Activated T-cell treated with anti-CD3 and anti-CD28 coated beads for 1 hour (primary cell): ENCODE measurements around the gene CCDC86.

Experiments used
- DNase-seq: peaks from one replicate; pipeline ENCODE4 v3.0.0-alpha.2; 2020; ENCODE audit warnings: low read depth

Gene CCDC86

DNA sequence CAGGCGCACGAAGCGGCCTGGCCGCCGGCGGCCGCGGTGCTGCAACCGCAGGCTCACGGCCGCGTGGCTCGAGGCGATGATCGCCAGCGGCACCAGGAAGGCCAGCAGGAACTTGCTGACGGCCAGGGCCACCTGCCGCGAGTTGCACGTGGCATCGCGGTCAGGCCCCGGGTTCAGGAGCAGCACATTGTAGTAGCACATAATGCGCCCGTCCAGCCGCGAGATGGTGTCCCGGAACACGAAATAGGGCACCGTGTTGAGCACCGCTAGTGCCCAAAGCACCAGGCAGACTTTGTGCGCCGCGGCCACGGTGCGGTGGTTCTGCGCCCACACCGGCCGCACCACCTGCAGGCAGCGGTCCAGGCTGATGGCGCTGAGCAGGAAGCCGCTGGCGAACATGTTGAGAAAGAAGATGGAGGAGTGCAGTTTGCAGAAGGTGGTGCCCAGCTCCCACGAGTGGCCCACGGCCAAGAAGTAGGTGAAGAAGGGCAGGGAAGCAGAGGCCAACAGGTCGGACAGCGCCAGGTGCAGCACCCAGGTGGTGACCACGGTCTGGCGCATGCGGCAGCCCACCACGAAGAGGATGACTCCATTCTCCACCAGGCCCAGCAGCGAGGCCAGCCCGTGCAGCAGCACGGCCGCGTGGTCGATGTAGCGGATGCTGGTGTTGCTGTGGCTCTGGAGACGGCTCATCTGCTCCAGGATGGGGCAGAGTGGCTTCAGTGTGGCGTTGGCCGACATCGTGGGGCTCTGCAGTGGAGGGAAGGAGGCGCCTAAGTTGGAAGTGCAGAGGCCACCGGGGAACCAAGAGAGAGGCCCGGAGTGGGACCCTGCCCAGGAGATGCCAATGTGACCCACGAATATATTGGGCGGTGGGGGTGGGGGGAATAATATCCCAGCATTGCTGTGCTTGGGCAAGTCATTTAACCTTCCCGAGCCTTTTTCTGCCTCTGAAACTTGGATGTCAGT, 11.4 kb downstream of the CCDC86 start:
- no peak for DNase-seq

DNA sequence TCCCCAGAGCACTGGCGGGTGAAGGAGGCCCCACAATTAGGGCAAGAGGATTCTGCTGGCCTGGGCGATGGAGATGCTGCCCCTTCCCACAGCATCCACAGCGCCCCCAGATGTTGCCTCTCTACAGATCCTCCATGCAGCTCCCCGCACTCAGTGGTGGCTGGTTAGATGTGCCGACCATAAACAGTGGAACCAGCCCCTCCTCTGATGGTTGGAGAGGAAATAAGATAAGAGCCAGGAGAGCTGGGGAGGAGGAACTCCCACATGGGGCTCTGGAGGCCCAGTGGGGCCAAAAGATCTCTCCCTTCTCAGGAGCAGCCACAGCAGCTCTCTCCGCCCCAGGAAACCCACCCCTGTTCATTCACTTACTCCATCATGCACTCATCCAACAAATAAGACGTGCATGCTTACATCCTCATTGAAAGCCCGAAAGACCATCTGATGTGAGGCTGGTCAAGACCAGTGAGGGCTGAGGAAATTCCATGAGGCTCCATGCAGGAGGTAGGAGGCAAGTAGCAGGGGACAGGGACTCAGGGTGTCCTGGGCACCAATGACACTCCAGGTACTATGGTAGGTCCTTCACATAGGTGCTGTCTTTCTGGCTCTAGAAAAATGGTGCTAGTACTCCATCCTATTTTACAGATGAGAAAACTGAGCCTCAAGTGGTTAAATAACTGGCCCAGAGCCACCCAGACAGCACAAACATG, 12.4 kb downstream of the CCDC86 start:
- no peak for DNase-seq

DNA sequence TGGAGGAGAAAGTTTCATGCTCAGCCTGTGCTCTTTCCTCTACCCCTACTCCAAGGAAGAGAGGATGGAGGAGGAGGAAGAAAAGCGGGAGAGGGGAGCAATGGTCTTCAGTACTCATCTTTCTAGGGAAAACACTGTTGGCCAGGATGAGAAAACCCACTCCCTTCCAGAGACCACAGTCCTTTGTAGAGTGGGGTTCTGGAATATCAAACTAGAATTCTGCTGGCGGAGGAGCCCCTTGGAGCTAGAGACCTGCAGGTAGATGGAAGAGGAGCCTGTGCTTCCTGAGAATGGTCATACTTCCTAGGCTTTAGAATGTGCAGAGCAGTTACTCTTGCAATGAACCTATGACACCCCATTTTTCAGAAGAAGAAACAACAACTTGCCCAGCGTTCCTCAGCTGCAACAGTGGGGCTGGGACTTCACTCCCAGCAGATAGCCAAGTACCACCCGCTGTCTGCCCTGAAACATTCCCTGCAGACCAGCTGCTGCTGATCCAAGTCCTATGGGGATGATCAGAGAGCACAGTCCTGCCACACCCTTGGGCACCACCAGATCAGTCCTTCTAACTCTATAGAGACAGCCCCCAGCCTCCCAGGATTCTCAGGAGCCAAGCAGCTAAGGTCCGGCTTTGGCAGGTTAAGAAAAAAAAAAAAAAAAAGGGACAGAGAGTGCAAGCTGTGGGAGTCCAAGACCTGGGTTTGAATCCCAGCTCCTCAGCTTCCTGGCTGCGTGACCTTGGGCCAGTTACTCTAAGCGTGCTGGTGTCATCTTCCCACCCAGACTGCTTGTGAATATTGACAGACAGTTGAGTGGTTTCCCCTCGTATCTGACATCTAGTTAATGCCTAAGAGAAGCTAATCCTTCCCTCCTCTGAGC, 13.2 kb downstream of the CCDC86 start:
- DNase-seq: no peak

DNA sequence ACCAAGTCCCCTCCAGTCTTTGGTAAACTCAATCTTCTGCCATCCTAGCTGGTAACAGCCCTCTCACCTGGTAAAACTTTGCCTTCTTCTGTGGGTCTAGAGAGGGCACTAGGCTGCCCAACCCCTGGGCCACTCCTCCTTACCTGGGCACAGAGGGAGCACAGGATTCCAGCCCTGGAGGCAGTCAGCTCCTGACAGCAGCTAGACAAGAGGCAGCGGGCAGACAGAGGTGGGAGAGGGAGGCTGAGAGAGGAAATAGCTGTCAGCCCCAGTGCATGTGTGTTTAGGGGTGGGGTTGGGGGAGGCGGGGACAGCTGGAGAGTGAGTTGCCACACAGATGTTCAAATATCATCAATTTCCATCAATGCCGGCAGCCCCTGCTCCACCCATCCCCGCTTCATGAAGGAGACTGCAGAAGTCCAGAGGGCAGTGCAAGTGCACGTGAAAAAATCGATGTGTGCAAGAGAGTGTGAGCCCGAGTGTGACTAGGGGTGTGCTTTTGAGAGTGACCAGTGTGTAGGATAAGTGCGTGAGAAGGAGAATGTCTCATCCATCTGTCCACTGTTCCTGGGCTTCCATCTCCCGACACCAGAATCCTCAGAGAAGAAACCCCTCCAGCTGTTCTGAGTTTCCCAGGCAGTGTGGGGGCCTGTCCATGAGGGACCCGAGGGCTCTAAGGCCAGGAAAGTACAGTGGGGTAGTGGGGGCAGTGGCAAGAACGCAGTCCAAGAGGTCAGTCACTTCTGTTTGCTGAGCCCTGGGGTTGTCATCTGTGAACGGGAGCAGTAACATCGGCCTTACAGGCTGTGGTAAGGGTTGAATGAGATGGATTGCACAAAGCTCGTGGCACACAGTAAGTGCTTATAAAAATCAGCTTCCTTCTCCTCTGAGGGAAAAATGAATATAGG, 14.1 kb downstream of the CCDC86 start, which contains the start of gene PTGDR2:
Gene PTGDR2 (minus strand): TSS at position 225 of the 908 bp plus-strand sequence. CDS start 2,228 bp downstream, outside the sequence.
- no peak for DNase-seq

DNA sequence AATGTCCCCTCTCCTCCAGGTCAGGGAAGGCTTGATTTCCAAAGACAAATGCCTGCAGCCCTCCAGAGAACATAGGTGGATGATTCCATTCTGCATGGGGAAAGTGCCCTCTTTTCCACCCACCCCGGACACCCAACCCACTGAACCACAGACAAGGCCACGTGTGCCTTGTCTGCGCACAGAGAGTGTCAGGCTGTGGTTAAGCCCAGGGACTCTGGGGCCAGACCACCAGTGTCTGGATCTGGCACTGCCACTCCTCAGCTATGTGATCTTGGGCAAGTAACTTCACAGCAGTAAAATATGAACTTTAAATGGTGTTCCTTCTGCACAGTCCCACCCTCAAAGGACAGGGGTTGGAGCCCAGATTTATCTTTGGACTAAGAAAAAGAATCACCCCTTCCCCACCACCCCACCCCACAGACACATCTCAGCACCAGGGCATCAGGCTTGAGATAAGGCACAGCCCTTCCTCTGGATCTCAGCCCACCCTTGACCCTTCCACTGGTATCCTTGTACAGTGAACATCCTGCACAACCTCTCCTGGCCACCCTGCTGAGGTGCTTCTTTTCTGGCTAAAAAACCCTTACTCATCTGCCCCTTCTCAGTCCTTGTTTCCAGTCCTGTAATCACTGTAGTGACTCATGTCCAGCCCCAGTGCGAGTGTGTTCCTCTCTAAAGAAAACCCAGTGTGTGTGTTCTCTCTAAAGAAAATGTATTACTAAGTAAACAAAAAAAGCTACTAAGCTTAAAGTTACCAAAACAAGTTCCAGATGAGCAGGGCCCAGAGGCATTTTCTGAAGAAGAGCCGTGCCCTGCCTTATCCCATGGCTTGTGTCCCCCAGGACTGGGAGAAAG, 15.7 kb downstream of the CCDC86 start:
- no peak for DNase-seq

DNA sequence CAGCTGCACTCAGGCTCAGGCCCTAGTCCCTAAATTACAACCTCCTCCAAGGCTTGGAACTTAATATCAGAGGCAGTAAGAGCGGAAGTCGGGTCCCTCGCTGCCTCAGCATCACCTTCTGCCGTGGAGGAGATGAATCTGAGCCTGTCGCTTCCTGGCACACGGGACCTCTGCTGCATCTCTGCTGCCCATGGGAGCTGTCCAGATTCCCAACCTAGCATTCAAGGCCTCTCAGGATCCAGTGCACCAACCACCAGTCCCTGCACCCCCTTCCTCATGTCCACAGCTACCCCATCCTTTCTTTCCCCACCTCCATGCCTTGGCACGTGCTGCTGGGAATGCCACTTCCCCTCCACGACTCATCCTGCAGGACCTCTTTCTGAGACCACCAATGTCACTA, 16.3 kb downstream of the CCDC86 start:
- no peak for DNase-seq

DNA sequence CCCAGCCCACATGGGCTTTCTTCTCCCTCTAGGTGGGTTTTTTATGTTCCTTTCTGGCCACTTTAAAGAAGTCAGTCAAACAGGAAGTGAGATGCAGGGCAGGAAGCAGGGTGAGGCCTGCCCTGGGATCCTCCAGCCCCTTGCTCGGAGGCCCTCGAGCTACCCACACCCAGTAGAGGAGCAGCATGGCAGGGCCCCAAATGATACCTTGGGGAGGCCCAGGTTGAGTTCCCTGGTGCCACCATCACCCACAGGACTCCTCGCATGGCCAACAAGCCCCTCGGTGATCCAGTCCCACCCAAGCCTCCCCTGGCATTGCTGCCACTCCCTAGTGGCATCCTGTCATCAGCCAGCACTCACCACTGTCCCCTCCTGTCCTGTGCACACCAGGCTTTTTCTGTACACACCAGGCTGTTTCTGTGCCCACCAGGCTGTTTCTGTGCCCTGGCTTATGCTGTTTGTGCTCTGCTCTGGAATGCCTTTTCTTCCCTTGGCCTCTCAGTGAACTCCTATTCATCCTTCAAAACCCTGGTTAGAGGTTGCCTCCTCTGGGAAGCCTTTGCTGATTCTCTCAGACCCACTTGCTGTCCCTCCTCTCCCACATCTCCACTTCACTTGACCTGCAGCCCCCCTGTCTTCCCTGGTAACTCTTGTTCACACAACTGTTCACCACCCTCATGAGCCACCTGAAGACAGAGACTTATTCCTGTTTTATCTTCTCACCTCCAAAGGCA, 17.0 kb downstream of the CCDC86 start:
- DNase-seq: no peak

DNA sequence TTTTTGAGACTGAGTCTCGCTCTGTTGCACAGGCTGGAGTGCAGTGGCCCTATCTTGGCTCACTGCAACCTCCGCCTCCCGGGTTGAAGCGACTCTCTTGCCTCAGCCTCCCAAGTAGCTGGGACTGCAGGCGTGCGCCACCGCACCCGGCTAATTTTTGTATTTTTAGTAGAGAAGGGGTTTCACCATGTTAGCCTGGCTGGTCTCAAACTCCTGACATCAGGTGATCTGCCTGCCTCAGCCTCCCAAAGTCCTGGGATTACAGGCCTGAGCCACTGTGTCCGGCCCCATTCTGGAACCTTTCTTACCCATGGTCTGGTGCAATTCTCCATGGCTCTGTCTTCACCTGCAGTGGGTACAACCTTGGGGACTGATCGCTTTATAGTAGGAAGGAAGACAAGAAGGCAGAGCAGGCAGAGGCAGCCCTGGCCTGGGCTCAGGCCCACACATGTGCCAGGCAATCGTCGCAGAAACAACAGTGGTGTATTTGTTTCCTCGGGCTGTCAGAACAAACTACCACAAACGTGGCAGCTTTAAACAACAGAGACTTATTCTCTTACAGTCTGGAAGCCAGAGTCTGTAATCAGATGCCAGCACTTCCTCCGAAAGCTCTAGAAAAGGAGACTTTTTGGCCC, 17.8 kb downstream of the CCDC86 start:
- no peak for DNase-seq

DNA sequence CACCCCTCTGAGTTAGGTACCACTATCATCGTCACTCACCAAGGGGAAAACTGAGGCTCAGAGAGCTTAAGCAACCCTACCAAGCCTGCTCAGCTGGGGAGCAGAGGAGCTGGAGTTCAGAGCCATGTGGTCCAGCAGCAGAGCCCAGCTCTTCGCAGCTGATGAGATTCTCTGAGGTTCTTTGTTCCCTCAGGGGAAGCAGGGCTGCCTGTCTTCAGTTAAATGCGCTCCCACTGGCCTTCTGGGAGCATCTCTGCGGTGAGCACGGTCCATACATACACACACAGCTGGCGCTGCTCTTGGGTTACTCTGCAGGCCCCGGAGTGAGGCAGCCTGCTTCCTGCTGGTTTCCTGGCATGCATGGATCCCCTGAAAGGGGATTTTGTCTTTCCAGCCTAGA, 19.0 kb downstream of the CCDC86 start:
- DNase-seq: no peak

DNA sequence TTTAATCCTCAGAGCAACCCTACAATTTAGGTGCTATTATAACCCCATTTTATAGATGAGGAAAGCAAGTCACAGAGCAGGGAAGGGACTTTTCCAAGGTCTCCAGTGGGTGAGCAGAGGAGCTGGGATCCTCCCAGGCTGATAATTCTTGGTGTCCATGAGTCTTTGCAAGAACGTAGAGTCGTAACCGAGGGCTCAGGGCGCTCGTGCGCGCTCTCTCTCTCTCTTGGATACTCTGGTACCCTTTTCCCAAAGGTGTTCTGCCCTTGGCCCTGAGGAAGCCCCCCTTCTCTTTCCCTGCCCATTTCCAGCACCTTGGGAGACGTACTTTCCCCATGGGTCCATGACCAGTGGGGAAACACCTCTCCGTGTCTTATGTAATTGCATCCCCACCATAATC, 20.3 kb downstream of the CCDC86 start:
- DNase-seq: no peak

DNA sequence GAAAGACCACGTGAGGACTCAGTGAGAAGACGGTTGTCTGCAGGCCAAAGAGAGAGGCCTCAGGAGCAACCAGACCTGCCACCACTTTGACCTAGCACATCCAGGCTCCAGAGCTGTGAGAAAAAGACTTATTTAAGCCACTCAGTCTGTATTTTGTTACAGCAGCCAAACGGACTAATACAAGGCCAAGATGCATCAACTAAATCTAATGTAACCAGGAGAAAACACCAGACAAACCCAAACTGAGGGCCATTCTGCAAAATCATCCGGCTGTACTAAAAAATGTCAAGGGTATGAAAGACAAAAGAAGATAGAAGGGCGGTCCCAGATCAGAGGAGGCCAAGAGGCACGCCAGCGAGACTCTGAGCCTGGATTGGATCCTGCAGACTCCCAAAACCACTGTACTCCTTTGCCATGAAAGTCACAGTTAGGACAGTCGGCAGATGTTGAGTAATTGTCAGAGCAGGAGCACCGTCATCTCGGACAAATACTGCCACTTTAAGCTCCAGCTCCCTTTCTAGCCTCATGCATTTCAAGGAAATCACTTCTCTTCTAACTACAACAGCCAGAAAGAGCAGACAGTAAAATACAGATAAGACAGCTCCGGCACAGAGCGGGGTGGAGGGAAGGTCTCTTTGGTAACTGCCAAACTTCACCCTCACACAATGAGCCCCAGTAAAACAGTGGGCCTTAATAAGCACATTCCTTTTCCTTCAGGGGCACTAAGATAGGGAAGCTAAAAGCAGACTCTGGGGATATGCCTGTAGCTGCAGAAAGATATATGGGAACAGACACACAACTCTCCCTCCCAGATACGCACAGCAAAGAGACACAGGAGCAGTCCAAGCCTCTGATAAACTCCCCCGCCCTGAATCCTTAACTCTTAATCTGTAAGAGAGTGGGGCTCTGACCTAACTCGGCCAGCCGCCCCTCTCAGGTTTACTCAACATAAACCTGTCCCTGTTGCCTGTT, 21.9 kb downstream of the CCDC86 start:
- no peak for DNase-seq

DNA sequence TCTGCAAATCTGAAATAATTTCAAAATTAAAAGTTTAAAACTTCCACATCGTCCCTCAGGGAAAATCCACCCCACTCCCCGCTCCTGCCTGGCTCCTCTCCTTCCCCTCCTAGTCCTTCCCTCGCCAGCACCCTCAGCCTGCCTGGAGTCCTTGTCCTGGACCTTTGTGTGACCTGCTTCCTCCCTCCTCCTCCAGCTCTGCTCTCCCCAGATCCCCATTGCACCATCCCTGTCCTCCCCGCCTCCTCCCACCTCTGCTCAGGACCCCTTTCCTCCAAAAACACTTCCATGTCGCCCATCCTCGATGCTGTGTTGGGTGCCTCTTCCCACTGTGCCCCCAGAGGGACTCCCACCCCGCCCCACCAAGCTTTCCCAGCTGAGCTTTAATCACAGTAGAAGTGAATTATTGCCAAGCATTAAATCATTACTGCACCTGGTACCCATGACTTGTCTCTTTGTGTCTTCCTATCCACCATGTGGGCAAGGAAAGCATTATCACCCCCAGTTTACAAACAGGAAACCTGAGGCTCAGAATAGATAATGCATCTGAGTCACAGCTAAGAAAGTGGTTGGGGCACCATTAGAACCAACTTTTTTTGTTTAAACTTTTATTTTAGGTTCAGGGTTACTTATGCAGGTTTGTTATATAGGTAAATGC, 23.1 kb downstream of the CCDC86 start:
- DNase-seq: no peak

DNA sequence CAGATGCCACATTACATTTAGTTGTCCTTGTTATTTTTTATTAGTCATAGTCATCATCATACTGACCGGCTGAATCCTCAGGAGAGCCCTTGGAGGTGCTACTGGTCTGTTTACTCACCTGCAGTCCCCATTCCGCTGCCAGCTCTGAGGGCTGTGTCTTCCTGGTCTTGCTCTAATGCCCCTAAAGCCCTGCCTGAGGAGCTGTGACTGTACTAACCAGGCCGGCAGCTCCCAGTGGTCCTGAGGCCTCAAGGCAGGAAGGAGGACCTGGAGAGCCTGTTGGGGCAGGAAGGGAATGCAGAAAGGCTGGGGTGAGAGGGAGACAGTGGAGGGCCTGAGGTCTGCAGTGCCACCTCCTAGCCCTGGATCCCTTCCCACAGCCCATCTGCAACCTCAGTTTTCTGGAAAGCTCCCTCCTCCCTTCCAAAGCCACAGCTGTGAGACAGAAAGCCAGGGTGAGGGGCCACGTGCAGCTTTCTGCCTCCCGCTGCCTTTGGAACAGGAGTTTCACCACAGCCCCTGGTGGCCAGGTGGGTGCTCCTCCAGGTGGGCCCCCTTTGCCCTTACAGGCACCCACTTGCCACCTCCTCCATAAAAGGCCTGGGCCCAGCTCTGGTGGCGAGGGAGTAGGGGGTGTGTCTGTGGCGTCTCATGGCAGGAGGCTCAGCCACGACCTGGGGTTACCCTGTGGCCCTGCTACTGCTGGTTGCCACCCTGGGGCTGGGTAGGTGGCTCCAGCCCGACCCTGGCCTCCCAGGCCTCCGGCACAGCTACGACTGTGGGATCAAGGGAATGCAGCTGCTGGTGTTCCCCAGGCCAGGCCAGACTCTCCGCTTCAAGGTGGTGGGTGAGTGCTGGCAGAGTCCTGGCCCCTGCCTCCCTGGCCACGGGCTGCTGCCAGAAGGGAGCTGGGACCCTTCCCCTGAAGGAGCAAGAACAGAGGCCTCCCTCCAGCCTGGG, 25.3 kb downstream of the CCDC86 start, which contains the start of gene ZP1:
Gene ZP1 (plus strand): TSS at position 632 of the 960 bp plus-strand sequence. CDS start 20 bp downstream, at position 652.
- DNase-seq: no peak

DNA sequence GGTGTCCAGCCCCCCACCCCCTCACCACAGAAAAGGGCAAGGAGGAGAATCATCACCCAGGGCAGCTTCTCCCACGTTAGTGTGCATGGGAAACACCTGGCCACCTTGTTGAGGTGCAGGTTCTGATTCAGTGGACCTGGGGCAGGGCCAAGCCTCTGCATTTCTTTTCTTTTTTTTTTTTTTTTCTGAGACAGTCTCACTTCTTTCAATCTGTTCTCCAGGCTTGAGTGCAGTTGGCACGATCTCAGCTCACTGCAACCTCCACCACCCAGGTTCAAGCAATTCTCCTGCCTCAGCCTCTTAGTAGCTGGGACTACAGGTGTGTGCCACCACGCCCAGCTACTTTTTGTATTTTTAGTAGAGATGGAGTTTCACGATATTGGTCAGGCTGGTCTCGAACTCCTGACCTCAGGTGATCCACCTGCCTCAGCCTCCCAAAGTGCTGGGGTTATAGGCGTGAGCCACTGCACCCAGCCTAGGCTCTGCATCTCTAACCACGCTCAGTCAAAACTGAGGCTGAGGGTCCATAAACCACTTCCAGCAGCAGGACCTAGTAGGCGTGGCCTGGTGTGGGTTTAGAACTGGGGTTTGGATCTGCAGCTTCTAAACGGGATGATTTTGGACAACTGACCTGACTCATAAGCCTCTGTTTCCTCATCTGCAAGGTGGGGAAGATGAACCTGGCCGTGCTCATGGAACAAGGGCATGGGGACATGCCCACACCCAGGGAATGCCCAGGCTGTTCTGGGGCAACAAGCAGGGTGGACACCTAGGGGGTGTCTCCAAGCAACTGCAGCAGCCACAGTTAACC, 26.2 kb downstream of the CCDC86 start:
- no peak for DNase-seq
